HepG2 (cell line): Measurements from ENCODE around the gene TLDC2. TPM values are rescaled to one million over a fixed set of nuclear protein-coding genes. Genes with fewer than 3 reads are reported as not detected.
A peak's percentile ranks its signal among the peaks of the same experiment; 100 is the strongest.

Experiments
- CCDC6 ChIP-seq: sonication (generic); formaldehyde crosslinking; IDR thresholded peaks from 2 replicates; pipeline ENCODE4 v1.8.1; 2022; ENCODE audit warnings: mild to moderate bottlenecking, missing genetic modification reagents, moderate library complexity
- DNMT1 ChIP-seq: sonication (generic); formaldehyde crosslinking; IDR thresholded peaks from 2 replicates; pipeline ENCODE4 v1.5.1; 2020; ENCODE audit warnings: mild to moderate bottlenecking, missing genetic modification reagents
- ELF3 ChIP-seq: IDR thresholded peaks from 2 replicates; pipeline ENCODE4 v1.6.1; 2016; ENCODE audit warnings: missing genetic modification reagents, missing compliant biosample characterization
- FOXA3 ChIP-seq: IDR thresholded peaks from 2 replicates; pipeline ENCODE4 v1.6.1; 2016; ENCODE audit warnings: missing genetic modification reagents, missing compliant biosample characterization
- GATAD2A ChIP-seq: IDR thresholded peaks from 2 replicates; pipeline ENCODE4 v1.6.1; 2016
- IRF9 ChIP-seq: sonication (generic); formaldehyde crosslinking; IDR thresholded peaks from 2 replicates; pipeline ENCODE4 v1.8.0; 2022; ENCODE audit warnings: missing genetic modification reagents, mild to moderate bottlenecking, borderline replicate concordance
- KAT7 ChIP-seq: IDR thresholded peaks from 2 replicates; pipeline ENCODE4 v1.6.1; 2018; ENCODE audit warnings: borderline replicate concordance, missing compliant biosample characterization
- SP140L ChIP-seq: sonication (generic); formaldehyde crosslinking; IDR thresholded peaks from 2 replicates; pipeline ENCODE4 v1.4.0; 2020; ENCODE audit warnings: missing genetic modification reagents, borderline replicate concordance
- ZBTB43 ChIP-seq: sonication (generic); formaldehyde crosslinking; conservative IDR thresholded peaks from 2 replicates; pipeline ENCODE4 v1.4.0; 2020; ENCODE audit warnings: missing genetic modification reagents
- ZFX ChIP-seq: sonication (generic); formaldehyde crosslinking; IDR thresholded peaks from 2 replicates; pipeline ENCODE4 v1.4.0; 2020; ENCODE audit warnings: mild to moderate bottlenecking, low read depth, missing genetic modification reagents, moderate library complexity
- ZFY ChIP-seq: sonication (generic); formaldehyde crosslinking; IDR thresholded peaks from 2 replicates; pipeline ENCODE4 v1.4.0; 2020; ENCODE audit warnings: missing genetic modification reagents
- ZIK1 ChIP-seq: sonication (generic); formaldehyde crosslinking; IDR thresholded peaks from 2 replicates; pipeline ENCODE4 v1.5.0; 2020; ENCODE audit warnings: mild to moderate bottlenecking, low read depth, missing genetic modification reagents, borderline replicate concordance
- ZNF343 ChIP-seq: sonication (generic); formaldehyde crosslinking; IDR thresholded peaks from 2 replicates; pipeline ENCODE4 v1.4.0; 2020; ENCODE audit warnings: mild to moderate bottlenecking, missing genetic modification reagents
- ZNF441 ChIP-seq: sonication (generic); formaldehyde crosslinking; IDR thresholded peaks from 2 replicates; pipeline ENCODE4 v1.7.0; 2021; ENCODE audit warnings: missing genetic modification reagents, borderline replicate concordance
- ZSCAN12 ChIP-seq: sonication (generic); formaldehyde crosslinking; IDR thresholded peaks from 2 replicates; pipeline ENCODE4 v1.9.0; 2021; ENCODE audit warnings: mild to moderate bottlenecking, missing genetic modification reagents
- ZSCAN20 ChIP-seq: sonication (generic); formaldehyde crosslinking; IDR thresholded peaks from 2 replicates; pipeline ENCODE4 v1.4.0; 2020; ENCODE audit warnings: missing genetic modification reagents, mild to moderate bottlenecking, borderline replicate concordance
- polyA plus RNA-seq, 8 experiments: library from polyadenylated mRNA; depleted of rRNA in 3 of 8; stranded (reverse) in 7 of 8; unstranded in 1 of 8; fragments of >200 nt; fragmentation: Illumina TruSeq in 4 of 8; extraction: Trizol in 4 of 8; gene quantifications; 2 replicates each; pipeline versions ENCODE4 v1.2.1 to v1.2.3, GENCODE V29; 2011 to 2016; ENCODE audit warnings: low read depth in 4 of 8, missing spikeins in 1 of 8, mixed read lengths in 1 of 8; ENCODE audit not compliant: insufficient read depth in 1 of 8
- total RNA-seq, 5 experiments: library from RNA; depleted of rRNA; stranded (reverse); fragments of >200 nt; fragmentation: Illumina TruSeq; extraction: Trizol; gene quantifications; 2 replicates each; pipeline ENCODE4 v1.2.3, GENCODE V29; 2016; ENCODE audit warnings: low read depth in 1 of 5
- TF ChIP-seq, protein P1 (sequence below): sonication (generic); formaldehyde crosslinking; IDR thresholded peaks from 2 replicates; pipeline ENCODE4 v1.5.0; 2020; ENCODE audit warnings: mild to moderate bottlenecking, missing genetic modification reagents
- TF ChIP-seq, protein P2 (sequence below): sonication (generic); formaldehyde crosslinking; conservative IDR thresholded peaks from 2 replicates; pipeline ENCODE4 v1.8.1; 2023; ENCODE audit warnings: missing genetic modification reagents
- TF ChIP-seq, protein P3 (sequence below): sonication (generic); formaldehyde crosslinking; IDR thresholded peaks from 2 replicates; pipeline ENCODE4 v1.5.0; 2020; ENCODE audit warnings: missing genetic modification reagents, mild to moderate bottlenecking, borderline replicate concordance
- TF ChIP-seq, protein P4 (sequence below): IDR thresholded peaks from 2 replicates; pipeline ENCODE4 v1.6.1; 2016; ENCODE audit warnings: mild to moderate bottlenecking

Gene TLDC2
- total and polyA plus RNA-seq, 2 of the 13 experiments (the other 11 are each of a cell fraction or from before 2014, with no cell fraction given) = 1.5 to 1.6 TPM

DNA sequence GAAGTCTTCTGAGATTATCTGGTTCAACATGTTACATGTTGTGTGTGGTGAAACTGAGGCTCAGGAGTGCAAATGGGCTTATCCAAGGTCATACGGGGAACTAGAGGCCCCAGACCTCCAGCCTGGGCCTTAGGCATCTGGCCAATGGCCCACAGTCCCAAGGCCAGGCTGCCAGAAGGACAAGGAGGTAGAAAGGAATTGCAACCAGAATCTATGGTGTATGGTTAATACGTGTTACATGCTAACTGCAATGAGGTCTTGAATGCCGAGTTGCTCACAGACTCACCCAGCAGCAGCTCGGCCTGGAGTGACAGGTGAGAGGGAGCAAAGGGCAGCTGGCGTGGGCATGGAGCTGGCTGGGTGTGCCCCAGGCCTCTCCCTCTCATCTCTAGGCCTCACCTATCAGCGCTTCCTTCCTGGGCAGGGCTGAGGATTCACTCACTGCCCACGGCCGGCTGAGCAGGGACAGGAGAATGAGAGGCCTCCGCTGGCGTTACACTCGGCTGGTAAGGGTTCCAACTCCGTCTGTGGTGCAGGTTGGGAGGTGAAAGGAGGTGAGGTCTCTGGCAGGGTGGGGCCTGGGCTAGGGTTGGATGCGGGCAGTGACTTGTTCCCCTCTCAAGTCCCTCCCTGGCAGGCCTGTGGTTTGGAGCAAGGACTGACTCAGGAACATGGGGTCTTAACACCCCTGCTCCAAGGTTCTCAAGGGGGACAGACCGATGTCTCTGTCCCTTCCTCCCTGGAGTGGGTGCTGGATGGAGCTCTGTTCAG is at the start of gene TLDC2 (continued):
- TF ChIP-seq, protein P1, sequence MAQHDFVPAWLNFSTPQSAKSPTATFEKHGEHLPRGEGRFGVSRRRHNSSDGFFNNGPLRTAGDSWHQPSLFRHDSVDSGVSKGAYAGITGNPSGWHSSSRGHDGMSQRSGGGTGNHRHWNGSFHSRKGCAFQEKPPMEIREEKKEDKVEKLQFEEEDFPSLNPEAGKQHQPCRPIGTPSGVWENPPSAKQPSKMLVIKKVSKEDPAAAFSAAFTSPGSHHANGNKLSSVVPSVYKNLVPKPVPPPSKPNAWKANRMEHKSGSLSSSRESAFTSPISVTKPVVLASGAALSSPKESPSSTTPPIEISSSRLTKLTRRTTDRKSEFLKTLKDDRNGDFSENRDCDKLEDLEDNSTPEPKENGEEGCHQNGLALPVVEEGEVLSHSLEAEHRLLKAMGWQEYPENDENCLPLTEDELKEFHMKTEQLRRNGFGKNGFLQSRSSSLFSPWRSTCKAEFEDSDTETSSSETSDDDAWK (CRISPR knock-in tag) = no peak
- TF ChIP-seq, protein P2, sequence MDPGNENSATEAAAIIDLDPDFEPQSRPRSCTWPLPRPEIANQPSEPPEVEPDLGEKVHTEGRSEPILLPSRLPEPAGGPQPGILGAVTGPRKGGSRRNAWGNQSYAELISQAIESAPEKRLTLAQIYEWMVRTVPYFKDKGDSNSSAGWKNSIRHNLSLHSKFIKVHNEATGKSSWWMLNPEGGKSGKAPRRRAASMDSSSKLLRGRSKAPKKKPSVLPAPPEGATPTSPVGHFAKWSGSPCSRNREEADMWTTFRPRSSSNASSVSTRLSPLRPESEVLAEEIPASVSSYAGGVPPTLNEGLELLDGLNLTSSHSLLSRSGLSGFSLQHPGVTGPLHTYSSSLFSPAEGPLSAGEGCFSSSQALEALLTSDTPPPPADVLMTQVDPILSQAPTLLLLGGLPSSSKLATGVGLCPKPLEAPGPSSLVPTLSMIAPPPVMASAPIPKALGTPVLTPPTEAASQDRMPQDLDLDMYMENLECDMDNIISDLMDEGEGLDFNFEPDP (CRISPR knock-in tag) = 0 out of 2 replicates have a peak, but pooled peaks have one; percentile 82
- TF ChIP-seq, protein P3, sequence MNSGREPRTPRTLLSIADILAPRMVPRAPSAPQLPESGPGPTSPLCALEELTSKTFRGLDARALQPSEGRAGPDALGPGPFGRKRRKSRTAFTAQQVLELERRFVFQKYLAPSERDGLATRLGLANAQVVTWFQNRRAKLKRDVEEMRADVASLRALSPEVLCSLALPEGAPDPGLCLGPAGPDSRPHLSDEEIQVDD = peak; percentile 43; the same call in 1 of the 2 replicates
- peak; percentile 83; the same call in 1 of the 2 replicates for TF ChIP-seq DNMT1 (CRISPR knock-in tag)
- no peak; the same call in 1 of the 2 replicates for TF ChIP-seq ZBTB43 (CRISPR knock-in tag)
- TF ChIP-seq SP140L (CRISPR knock-in tag) = no peak
- TF ChIP-seq, protein P4, sequence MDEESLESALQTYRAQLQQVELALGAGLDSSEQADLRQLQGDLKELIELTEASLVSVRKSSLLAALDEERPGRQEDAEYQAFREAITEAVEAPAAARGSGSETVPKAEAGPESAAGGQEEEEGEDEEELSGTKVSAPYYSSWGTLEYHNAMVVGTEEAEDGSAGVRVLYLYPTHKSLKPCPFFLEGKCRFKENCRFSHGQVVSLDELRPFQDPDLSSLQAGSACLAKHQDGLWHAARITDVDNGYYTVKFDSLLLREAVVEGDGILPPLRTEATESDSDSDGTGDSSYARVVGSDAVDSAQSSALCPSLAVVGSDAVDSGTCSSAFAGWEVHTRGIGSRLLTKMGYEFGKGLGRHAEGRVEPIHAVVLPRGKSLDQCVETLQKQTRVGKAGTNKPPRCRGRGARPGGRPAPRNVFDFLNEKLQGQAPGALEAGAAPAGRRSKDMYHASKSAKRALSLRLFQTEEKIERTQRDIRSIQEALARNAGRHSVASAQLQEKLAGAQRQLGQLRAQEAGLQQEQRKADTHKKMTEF (CRISPR knock-in tag) = peak; percentile 53; the same call in 1 of the 2 replicates
- TF ChIP-seq FOXA3 (CRISPR knock-in tag) = peak; percentile 45; the same call in 1 of the 2 replicates
- TF ChIP-seq ZSCAN12 (CRISPR knock-in tag) = no peak
- TF ChIP-seq KAT7 (CRISPR knock-in tag) = no peak
- TF ChIP-seq GATAD2A (CRISPR knock-in tag) = peak; percentile 82
- peak; percentile 91; the same call in 1 of the 2 replicates for TF ChIP-seq IRF9 (CRISPR knock-in tag)
- peak; percentile 80 for TF ChIP-seq ZIK1
- peak; percentile 45 for TF ChIP-seq ZNF343 (CRISPR knock-in tag)
- no peak for TF ChIP-seq ZSCAN20
- 0 out of 2 replicates have a peak, but pooled peaks have one; percentile 72 for TF ChIP-seq CCDC6 (CRISPR knock-in tag)
- TF ChIP-seq ZFY = peak; percentile 92
- peak; percentile 99 for TF ChIP-seq ZFX
- TF ChIP-seq ZNF441 = peak; percentile 73; the same call in 1 of the 2 replicates
- TF ChIP-seq ELF3 = peak; percentile 16; the same call in 1 of the 2 replicates
